GM23338 (cell line): ENCODE results near the gene REG4. TPM values are rescaled to one million over a fixed set of nuclear protein-coding genes. Genes with fewer than 3 reads are reported as not detected.

Experiments used
- ATAC-seq: fragments of 200-7000 bp; cut with Tn5 transposase; 3 replicates; pipeline ENCODE4 v1.9.1; 2020
- DNase-seq: peaks from one replicate; pipeline ENCODE4 v3.0.0-alpha.2; 2015; ENCODE audit warnings: low spot score
- H2AFZ ChIP-seq: fragments of 200-600 bp; sonication (generic); 2 replicates; pipeline ENCODE4 v1.8.0; 2016; ENCODE audit warnings: antibody characterized with exemption, mild to moderate bottlenecking, moderate library complexity
- H3F3A ChIP-seq: fragments of 200-600 bp; sonication (generic); replicated peaks from 2 replicates; pipeline ENCODE4 v1.8.0; 2017; ENCODE audit warnings: antibody characterized with exemption, mixed run types, low read depth
- H3K27ac ChIP-seq: fragments of 200-600 bp; sonication (generic); 2 replicates; pipeline ENCODE4 v1.6.1; 2016; ENCODE audit warnings: low read depth
- H3K27me3 ChIP-seq: fragments of 200-600 bp; sonication (generic); 2 replicates; pipeline ENCODE4 v1.8.0; 2016; ENCODE audit warnings: mild to moderate bottlenecking, mixed run types, moderate library complexity; ENCODE audit not compliant: insufficient read depth
- H3K36me3 ChIP-seq: fragments of 200-600 bp; sonication (generic); 2 replicates; pipeline ENCODE4 v1.8.0; 2016; ENCODE audit warnings: mild to moderate bottlenecking; ENCODE audit not compliant: insufficient read depth
- H3K4me1 ChIP-seq: fragments of 200-600 bp; sonication (generic); 2 replicates; pipeline ENCODE4 v1.8.0; 2016; ENCODE audit warnings: mild to moderate bottlenecking, moderate library complexity; ENCODE audit not compliant: insufficient read depth
- H3K4me2 ChIP-seq: fragments of 200-600 bp; sonication (generic); 2 replicates; pipeline ENCODE4 v1.7.1; 2017; ENCODE audit warnings: mixed run types
- H3K4me3 ChIP-seq: fragments of 200-600 bp; sonication (generic); 2 replicates; pipeline ENCODE4 v1.6.1; 2016; ENCODE audit warnings: mixed run types
- H3K79me2 ChIP-seq: fragments of 200-600 bp; sonication (generic); replicated peaks from 2 replicates; pipeline ENCODE4 v1.8.0; 2017; ENCODE audit warnings: mild to moderate bottlenecking; ENCODE audit not compliant: insufficient read depth
- H3K9me2 ChIP-seq: fragments of 200-600 bp; sonication (generic); 2 replicates; pipeline ENCODE4 v1.8.0; 2017; ENCODE audit not compliant: insufficient read depth
- H4K20me1 ChIP-seq: fragments of 200-600 bp; sonication (generic); replicated peaks from 2 replicates; pipeline ENCODE4 v1.8.0; 2017; ENCODE audit warnings: mild to moderate bottlenecking; ENCODE audit not compliant: insufficient read depth
- H3K27ac Mint-ChIP-seq: 2 replicates; pipeline ENCODE4 v1.8.0; 2020; ENCODE audit warnings: inconsistent platforms, mild to moderate bottlenecking, moderate library complexity, mixed read lengths
- H3K27me3 Mint-ChIP-seq: 3 replicates; pipeline ENCODE4 v1.8.0; 2022; ENCODE audit warnings: low read depth, mild to moderate bottlenecking, moderate library complexity, mixed read lengths, inconsistent platforms; ENCODE audit not compliant: insufficient read depth, poor library complexity
- H3K36me3 Mint-ChIP-seq: 3 replicates; pipeline ENCODE4 v1.8.0; 2021; ENCODE audit warnings: low read depth, mild to moderate bottlenecking, inconsistent platforms, moderate library complexity, mixed read lengths
- H3K4me1 Mint-ChIP-seq: 3 replicates; pipeline ENCODE4 v1.8.0; 2020; ENCODE audit warnings: mild to moderate bottlenecking, inconsistent platforms, mixed read lengths
- H3K4me3 Mint-ChIP-seq: 3 replicates; pipeline ENCODE4 v1.8.0; 2021; ENCODE audit warnings: moderate library complexity, mild to moderate bottlenecking, inconsistent platforms, mixed read lengths
- H3K9me3 Mint-ChIP-seq: 3 replicates; pipeline ENCODE4 v1.8.0; 2020; ENCODE audit warnings: moderate library complexity, mild to moderate bottlenecking, inconsistent platforms, mixed read lengths
- CREB1 ChIP-seq: fragments of 250-450 bp; sonication (Bioruptor Pico); IDR thresholded peaks from 2 replicates; pipeline ENCODE4 v1.5.0; 2020; ENCODE audit warnings: low read depth, mild to moderate bottlenecking, moderate library complexity
- JUNB ChIP-seq: IDR thresholded peaks from one replicate; pipeline ENCODE4 v1.6.1; 2016; ENCODE audit warnings: antibody characterized with exemption; ENCODE audit not compliant: unreplicated experiment
- REST ChIP-seq: IDR thresholded peaks from one replicate; pipeline ENCODE4 v1.6.1; 2018; ENCODE audit warnings: antibody characterized with exemption; ENCODE audit not compliant: unreplicated experiment
- STAT1 ChIP-seq: IDR thresholded peaks from one replicate; pipeline ENCODE4 v1.6.1; 2016; ENCODE audit warnings: antibody characterized with exemption; ENCODE audit not compliant: unreplicated experiment
- ZNF114 ChIP-seq: fragments of 250-450 bp; sonication (Bioruptor Pico); IDR thresholded peaks from 2 replicates; pipeline ENCODE4 v1.5.0; 2020; ENCODE audit warnings: mild to moderate bottlenecking, moderate library complexity
- ZNF331 ChIP-seq: fragments of 250-450 bp; sonication (Bioruptor Pico); IDR thresholded peaks from 2 replicates; pipeline ENCODE4 v1.5.0; 2020; ENCODE audit warnings: low read depth, mild to moderate bottlenecking, moderate library complexity
- polyA plus RNA-seq: library from polyadenylated mRNA; unstranded; fragments of >200 nt; fragmentation: Nextera tagmentation; extraction: Ambion mirVana; gene quantifications from 2 replicates; pipeline ENCODE4 v1.2.1, GENCODE V29; 2016
- total RNA-seq: library from RNA; depleted of rRNA; stranded (reverse); fragments of >200 nt; shearing (Covaris generic); gene quantifications from 2 replicates; pipeline ENCODE4 v1.2.3, GENCODE V29; 2014
- TF ChIP-seq, protein P1 (sequence below): IDR thresholded peaks from 2 replicates; pipeline ENCODE4 v1.6.1; 2016; ENCODE audit warnings: antibody characterized with exemption

The REG4 gene
- total and polyA plus RNA-seq, 2 experiments from 2014 or later = not detected

DNA sequence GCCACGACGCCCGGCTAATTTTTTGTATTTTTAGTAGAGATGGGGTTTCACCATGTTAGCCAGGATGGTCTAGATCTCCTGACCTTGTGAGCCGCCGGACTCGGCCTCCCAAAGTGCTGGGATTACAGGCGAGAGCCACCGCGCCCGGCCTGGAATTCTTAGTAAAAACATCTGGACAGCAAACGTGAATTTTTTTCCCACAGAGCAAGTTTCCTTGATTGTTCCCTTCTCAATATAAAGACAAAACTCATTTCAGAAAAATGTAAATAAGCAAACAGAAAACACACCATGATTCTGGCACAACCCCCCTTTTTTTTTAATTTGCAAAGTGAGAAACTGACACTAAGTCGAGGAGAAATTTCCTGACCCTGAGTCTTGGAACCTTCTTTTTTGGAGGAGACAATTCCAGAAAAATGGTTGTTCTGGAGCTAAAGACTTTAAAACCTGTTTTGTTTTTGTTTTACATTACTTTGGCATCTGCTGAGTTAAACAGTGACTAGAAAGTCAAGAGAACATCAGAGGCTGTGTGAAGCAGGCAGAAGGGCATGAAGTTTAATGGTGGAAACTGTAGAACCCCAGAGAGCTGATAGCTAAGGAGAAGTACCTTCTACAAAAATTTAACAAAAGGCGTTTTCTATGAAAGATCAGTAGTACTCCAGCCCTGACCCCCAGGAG lies 32.2 kb downstream of the REG4 start (continued):
- TF ChIP-seq REST = no peak
- no peak for TF ChIP-seq CREB1 (CRISPR knock-in tag)
- no peak for TF ChIP-seq ZNF331 (CRISPR knock-in tag)
- TF ChIP-seq, protein P1, sequence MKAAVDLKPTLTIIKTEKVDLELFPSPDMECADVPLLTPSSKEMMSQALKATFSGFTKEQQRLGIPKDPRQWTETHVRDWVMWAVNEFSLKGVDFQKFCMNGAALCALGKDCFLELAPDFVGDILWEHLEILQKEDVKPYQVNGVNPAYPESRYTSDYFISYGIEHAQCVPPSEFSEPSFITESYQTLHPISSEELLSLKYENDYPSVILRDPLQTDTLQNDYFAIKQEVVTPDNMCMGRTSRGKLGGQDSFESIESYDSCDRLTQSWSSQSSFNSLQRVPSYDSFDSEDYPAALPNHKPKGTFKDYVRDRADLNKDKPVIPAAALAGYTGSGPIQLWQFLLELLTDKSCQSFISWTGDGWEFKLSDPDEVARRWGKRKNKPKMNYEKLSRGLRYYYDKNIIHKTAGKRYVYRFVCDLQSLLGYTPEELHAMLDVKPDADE = no peak
- no peak for TF ChIP-seq STAT1

DNA sequence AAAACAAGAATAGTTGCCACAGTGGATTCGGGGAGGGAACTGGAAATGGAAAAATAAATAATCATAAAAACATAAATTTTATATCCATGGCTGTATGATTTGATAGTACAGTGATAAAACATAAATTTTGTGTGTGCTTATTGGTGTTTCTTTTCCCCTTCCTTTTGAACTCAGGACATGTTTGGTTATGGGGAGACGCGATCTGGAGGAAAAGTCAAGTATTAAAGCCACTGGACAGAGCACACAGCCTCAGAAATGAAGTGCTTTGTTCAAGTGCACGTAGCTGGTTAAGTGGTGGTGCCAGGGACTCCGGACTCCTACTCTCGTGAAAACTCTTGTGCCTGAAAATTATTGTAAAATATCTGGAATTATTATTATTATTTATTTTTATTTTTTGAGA lies 32.9 kb downstream of the REG4 start:
- no peak overlapping the region for H2AFZ ChIP-seq
- ATAC-seq (no peak), DNase-seq (no peak)
- Mint-ChIP-seq H3K27me3 (no peaks in the 10 kb centered on the region), H3K4me3 (no peak overlapping the region), H3K27ac (no peak overlapping the region), H3K36me3 (no peaks in the 10 kb centered on the region), H3K4me1 (peaks cover 12% of the 10 kb centered on the region), H3K9me3 (no peaks in the 10 kb centered on the region)
- no peaks in the 10 kb centered on the region for H3K36me3 ChIP-seq
- no peaks in the 10 kb centered on the region for H3K79me2 ChIP-seq
- no peaks in the 10 kb centered on the region for H3K9me2 ChIP-seq
- no peaks in the 10 kb centered on the region for H3K27me3 ChIP-seq
- H4K20me1 ChIP-seq = no peaks in the 10 kb centered on the region
- H3K4me1 ChIP-seq = peaks cover 10% of the 10 kb centered on the region; the same call in 1 of the 2 replicates
- H3K4me3 ChIP-seq = no peak overlapping the region
- H3K4me2 ChIP-seq = no peak overlapping the region
- no peaks in the 10 kb centered on the region for H3F3A ChIP-seq
- TF ChIP-seq CREB1 (CRISPR knock-in tag) (no peak), ZNF331 (CRISPR knock-in tag) (no peak), JUNB (no peak), ZNF114 (CRISPR knock-in tag) (no peak)
- no peak overlapping the region for H3K27ac ChIP-seq
